GM23338 (cell line): ENCODE measurements around the gene APOL6. TPM values are rescaled to one million over a fixed set of nuclear protein-coding genes. Genes with fewer than 3 reads are reported as not detected.

ENCODE experiments used
- ATAC-seq: fragments of 200-7000 bp; cut with Tn5 transposase; 3 replicates; pipeline ENCODE4 v1.9.1; 2020
- DNase-seq: peaks from one replicate; pipeline ENCODE4 v3.0.0-alpha.2; 2015; ENCODE audit warnings: low spot score
- H2AFZ ChIP-seq: fragments of 200-600 bp; sonication (generic); 2 replicates; pipeline ENCODE4 v1.8.0; 2016; ENCODE audit warnings: antibody characterized with exemption, mild to moderate bottlenecking, moderate library complexity
- H3F3A ChIP-seq: fragments of 200-600 bp; sonication (generic); replicated peaks from 2 replicates; pipeline ENCODE4 v1.8.0; 2017; ENCODE audit warnings: antibody characterized with exemption, mixed run types, low read depth
- H3K27ac ChIP-seq: fragments of 200-600 bp; sonication (generic); 2 replicates; pipeline ENCODE4 v1.6.1; 2016; ENCODE audit warnings: low read depth
- H3K27me3 ChIP-seq: fragments of 200-600 bp; sonication (generic); 2 replicates; pipeline ENCODE4 v1.8.0; 2016; ENCODE audit warnings: mild to moderate bottlenecking, mixed run types, moderate library complexity; ENCODE audit not compliant: insufficient read depth
- H3K36me3 ChIP-seq: fragments of 200-600 bp; sonication (generic); 2 replicates; pipeline ENCODE4 v1.8.0; 2016; ENCODE audit warnings: mild to moderate bottlenecking; ENCODE audit not compliant: insufficient read depth
- H3K4me1 ChIP-seq: fragments of 200-600 bp; sonication (generic); 2 replicates; pipeline ENCODE4 v1.8.0; 2016; ENCODE audit warnings: mild to moderate bottlenecking, moderate library complexity; ENCODE audit not compliant: insufficient read depth
- H3K4me2 ChIP-seq: fragments of 200-600 bp; sonication (generic); 2 replicates; pipeline ENCODE4 v1.7.1; 2017; ENCODE audit warnings: mixed run types
- H3K4me3 ChIP-seq: fragments of 200-600 bp; sonication (generic); 2 replicates; pipeline ENCODE4 v1.6.1; 2016; ENCODE audit warnings: mixed run types
- H3K79me2 ChIP-seq: fragments of 200-600 bp; sonication (generic); replicated peaks from 2 replicates; pipeline ENCODE4 v1.8.0; 2017; ENCODE audit warnings: mild to moderate bottlenecking; ENCODE audit not compliant: insufficient read depth
- H3K9me2 ChIP-seq: fragments of 200-600 bp; sonication (generic); 2 replicates; pipeline ENCODE4 v1.8.0; 2017; ENCODE audit not compliant: insufficient read depth
- H4K20me1 ChIP-seq: fragments of 200-600 bp; sonication (generic); replicated peaks from 2 replicates; pipeline ENCODE4 v1.8.0; 2017; ENCODE audit warnings: mild to moderate bottlenecking; ENCODE audit not compliant: insufficient read depth
- H3K27ac Mint-ChIP-seq: 2 replicates; pipeline ENCODE4 v1.8.0; 2020; ENCODE audit warnings: inconsistent platforms, mild to moderate bottlenecking, moderate library complexity, mixed read lengths
- H3K27me3 Mint-ChIP-seq: 3 replicates; pipeline ENCODE4 v1.8.0; 2022; ENCODE audit warnings: low read depth, mild to moderate bottlenecking, moderate library complexity, mixed read lengths, inconsistent platforms; ENCODE audit not compliant: insufficient read depth, poor library complexity
- H3K36me3 Mint-ChIP-seq: 3 replicates; pipeline ENCODE4 v1.8.0; 2021; ENCODE audit warnings: low read depth, mild to moderate bottlenecking, inconsistent platforms, moderate library complexity, mixed read lengths
- H3K4me1 Mint-ChIP-seq: 3 replicates; pipeline ENCODE4 v1.8.0; 2020; ENCODE audit warnings: mild to moderate bottlenecking, inconsistent platforms, mixed read lengths
- H3K4me3 Mint-ChIP-seq: 3 replicates; pipeline ENCODE4 v1.8.0; 2021; ENCODE audit warnings: moderate library complexity, mild to moderate bottlenecking, inconsistent platforms, mixed read lengths
- H3K9me3 Mint-ChIP-seq: 3 replicates; pipeline ENCODE4 v1.8.0; 2020; ENCODE audit warnings: moderate library complexity, mild to moderate bottlenecking, inconsistent platforms, mixed read lengths
- CREB1 ChIP-seq: fragments of 250-450 bp; sonication (Bioruptor Pico); IDR thresholded peaks from 2 replicates; pipeline ENCODE4 v1.5.0; 2020; ENCODE audit warnings: low read depth, mild to moderate bottlenecking, moderate library complexity
- CTCF ChIP-seq, 2 experiments: fragments of 200-600 bp in 1 of 2; sonication (generic) in 1 of 2; conservative IDR thresholded peaks; 2 replicates each; pipeline versions ENCODE4 v1.5.1 to v1.6.1; 2016 to 2017; ENCODE audit warnings: antibody characterized with exemption in 2 of 2, low read depth in 2 of 2, mild to moderate bottlenecking in 2 of 2, moderate library complexity in 1 of 2
- ETS1 ChIP-seq: IDR thresholded peaks from 2 replicates; pipeline ENCODE4 v1.6.1; 2016; ENCODE audit warnings: antibody characterized with exemption
- EZH2 ChIP-seq: fragments of 200-600 bp; sonication (generic); IDR thresholded peaks from one replicate; pipeline ENCODE4 v1.8.0; 2017; ENCODE audit warnings: antibody characterized with exemption, mild to moderate bottlenecking, low read depth; ENCODE audit not compliant: unreplicated experiment
- EZH2phosphoT487 ChIP-seq: fragments of 200-600 bp; sonication (generic); IDR thresholded peaks from one replicate; pipeline ENCODE4 v1.8.1; 2018; ENCODE audit warnings: antibody characterized with exemption; ENCODE audit not compliant: unreplicated experiment
- JUNB ChIP-seq: IDR thresholded peaks from one replicate; pipeline ENCODE4 v1.6.1; 2016; ENCODE audit warnings: antibody characterized with exemption; ENCODE audit not compliant: unreplicated experiment
- NANOG ChIP-seq: IDR thresholded peaks from 2 replicates; pipeline ENCODE4 v1.6.1; 2016; ENCODE audit warnings: antibody characterized with exemption, borderline replicate concordance
- POLR2AphosphoS5 ChIP-seq: IDR thresholded peaks from 2 replicates; pipeline ENCODE4 v1.6.1; 2016; ENCODE audit warnings: antibody characterized with exemption, low read depth
- REST ChIP-seq: IDR thresholded peaks from one replicate; pipeline ENCODE4 v1.6.1; 2018; ENCODE audit warnings: antibody characterized with exemption; ENCODE audit not compliant: unreplicated experiment
- STAT1 ChIP-seq: IDR thresholded peaks from one replicate; pipeline ENCODE4 v1.6.1; 2016; ENCODE audit warnings: antibody characterized with exemption; ENCODE audit not compliant: unreplicated experiment
- ZNF114 ChIP-seq: fragments of 250-450 bp; sonication (Bioruptor Pico); IDR thresholded peaks from 2 replicates; pipeline ENCODE4 v1.5.0; 2020; ENCODE audit warnings: mild to moderate bottlenecking, moderate library complexity
- ZNF331 ChIP-seq: fragments of 250-450 bp; sonication (Bioruptor Pico); IDR thresholded peaks from 2 replicates; pipeline ENCODE4 v1.5.0; 2020; ENCODE audit warnings: low read depth, mild to moderate bottlenecking, moderate library complexity
- ZNF462 ChIP-seq: fragments of 250-450 bp; sonication (Bioruptor Pico); IDR thresholded peaks from 2 replicates; pipeline ENCODE4 v1.5.0; 2020; ENCODE audit warnings: mild to moderate bottlenecking, moderate library complexity
- polyA plus RNA-seq: library from polyadenylated mRNA; unstranded; fragments of >200 nt; fragmentation: Nextera tagmentation; extraction: Ambion mirVana; gene quantifications from 2 replicates; pipeline ENCODE4 v1.2.1, GENCODE V29; 2016
- total RNA-seq: library from RNA; depleted of rRNA; stranded (reverse); fragments of >200 nt; shearing (Covaris generic); gene quantifications from 2 replicates; pipeline ENCODE4 v1.2.3, GENCODE V29; 2014

APOL6 gene
- total and polyA plus RNA-seq, 2 experiments from 2014 or later, result 0.10 to 0.14 TPM

- H3K27me3 Mint-ChIP-seq, result peaks cover 12% of the 10 kb centered on the region
- Histone ChIP-seq H3K4me3 (no peak overlapping the region), H2AFZ (peak overlapping the region; percentile 38; the same call in 1 of the 2 replicates), H3K9me2 (no peaks in the 10 kb centered on the region), H4K20me1 (no peaks in the 10 kb centered on the region), H3F3A (no peaks in the 10 kb centered on the region), H3K4me1 (no peaks in the 10 kb centered on the region; the same call in none of the 2 replicates), H3K4me2 (no peak overlapping the region), H3K27me3 (no peaks in the 10 kb centered on the region), H3K27ac (no peak overlapping the region), H3K36me3 (no peaks in the 10 kb centered on the region), H3K79me2 (no peaks in the 10 kb centered on the region)
- H3K36me3 Mint-ChIP-seq, result no peaks in the 10 kb centered on the region; the same call in 2 of the 3 replicates
- no peak overlapping the region for H3K4me3 Mint-ChIP-seq
- H3K4me1 Mint-ChIP-seq, result peaks cover 34% of the 10 kb centered on the region
- peaks cover 2% of the 10 kb centered on the region for H3K9me3 Mint-ChIP-seq
- DNase-seq, result no peak
- no peak for ATAC-seq
- TF ChIP-seq ZNF462 (CRISPR knock-in tag) (no peak), ZNF331 (CRISPR knock-in tag) (no peak), POLR2AphosphoS5 (no peak), NANOG (no peak), ZNF114 (CRISPR knock-in tag) (no peak), CREB1 (CRISPR knock-in tag) (no peak), CTCF (conservative IDR thresholded peaks at IDR 0.05; ENCODE audit: low read depth in 2 of 2) (no peak), JUNB (no peak), EZH2 (no peak), REST (no peak), ETS1 (no peak), STAT1 (no peak), EZH2phosphoT487 (no peak)
- no peak overlapping the region for H3K27ac Mint-ChIP-seq
Observed at GRCh38 chr22:35634015-35634414, 14.2 kb upstream of the APOL6 start.
